HG03135 (cell line): ENCODE results near the gene SUPT6H.
A peak's percentile ranks its signal among the peaks of the same experiment; 100 is the strongest.
"Not testable (repeated sequence)": the region's sequence is repeated elsewhere in the genome, so short reads cannot be mapped to it uniquely, and the experiment has no call there.

ENCODE experiments used
- ATAC-seq: cut with Tn5 transposase; IDR thresholded peaks from one replicate; pipeline ENCODE4 v1.9.1; 2021; ENCODE audit warnings: mild to moderate bottlenecking, moderate library complexity; ENCODE audit not compliant: unreplicated experiment

SUPT6H gene

GRCh38 chr17:28734712-28735241 is 72.8 kb downstream of the SUPT6H start:
- no peak for ATAC-seq

GRCh38 chr17:28735242-28735722 is 73.3 kb downstream of the SUPT6H start:
- ATAC-seq: no peak

DNA sequence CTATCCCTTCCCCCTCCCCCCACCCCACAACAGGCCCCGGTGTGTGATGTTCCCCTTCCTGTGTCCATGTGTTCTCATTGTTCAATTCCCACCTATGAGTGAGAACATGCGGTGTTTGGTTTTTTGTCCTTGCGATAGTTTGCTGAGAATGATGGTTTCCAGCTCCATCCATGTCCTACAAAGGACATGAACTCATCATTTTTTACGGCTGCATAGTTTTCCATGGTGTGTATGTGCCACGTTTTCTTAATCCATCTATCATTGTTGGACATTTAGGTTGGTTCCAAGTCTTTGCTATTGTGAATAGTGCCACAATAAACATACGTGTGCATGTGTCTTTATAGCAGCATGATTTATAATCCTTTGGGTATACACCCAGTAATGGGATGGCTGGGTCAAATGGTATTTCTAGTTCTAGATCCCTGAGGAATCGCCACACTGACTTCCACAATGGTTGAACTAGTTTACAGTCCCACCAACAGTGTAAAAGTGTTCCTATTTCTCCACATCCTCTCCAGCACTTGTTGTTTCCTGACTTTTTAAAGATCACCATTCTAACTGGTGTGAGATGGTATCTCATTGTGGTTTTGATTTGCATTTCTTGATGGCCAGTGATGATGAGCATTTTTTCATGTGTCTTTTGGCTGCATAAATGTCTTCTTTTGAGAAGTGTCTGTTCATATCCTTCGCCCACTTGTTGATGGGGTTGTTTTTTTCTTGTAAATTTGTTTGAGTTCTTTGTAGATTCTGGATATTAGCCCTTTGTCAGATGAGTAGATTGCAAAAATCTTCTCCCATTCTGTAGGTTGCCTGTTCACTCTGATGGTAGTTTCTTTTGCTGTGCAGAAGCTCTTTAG is 74.1 kb downstream of the SUPT6H start:
- ATAC-seq: not testable (repeated sequence)

- ATAC-seq: no peak
Observed at GRCh38 chr17:28737316-28737715, 75.3 kb downstream of the SUPT6H start.

DNA sequence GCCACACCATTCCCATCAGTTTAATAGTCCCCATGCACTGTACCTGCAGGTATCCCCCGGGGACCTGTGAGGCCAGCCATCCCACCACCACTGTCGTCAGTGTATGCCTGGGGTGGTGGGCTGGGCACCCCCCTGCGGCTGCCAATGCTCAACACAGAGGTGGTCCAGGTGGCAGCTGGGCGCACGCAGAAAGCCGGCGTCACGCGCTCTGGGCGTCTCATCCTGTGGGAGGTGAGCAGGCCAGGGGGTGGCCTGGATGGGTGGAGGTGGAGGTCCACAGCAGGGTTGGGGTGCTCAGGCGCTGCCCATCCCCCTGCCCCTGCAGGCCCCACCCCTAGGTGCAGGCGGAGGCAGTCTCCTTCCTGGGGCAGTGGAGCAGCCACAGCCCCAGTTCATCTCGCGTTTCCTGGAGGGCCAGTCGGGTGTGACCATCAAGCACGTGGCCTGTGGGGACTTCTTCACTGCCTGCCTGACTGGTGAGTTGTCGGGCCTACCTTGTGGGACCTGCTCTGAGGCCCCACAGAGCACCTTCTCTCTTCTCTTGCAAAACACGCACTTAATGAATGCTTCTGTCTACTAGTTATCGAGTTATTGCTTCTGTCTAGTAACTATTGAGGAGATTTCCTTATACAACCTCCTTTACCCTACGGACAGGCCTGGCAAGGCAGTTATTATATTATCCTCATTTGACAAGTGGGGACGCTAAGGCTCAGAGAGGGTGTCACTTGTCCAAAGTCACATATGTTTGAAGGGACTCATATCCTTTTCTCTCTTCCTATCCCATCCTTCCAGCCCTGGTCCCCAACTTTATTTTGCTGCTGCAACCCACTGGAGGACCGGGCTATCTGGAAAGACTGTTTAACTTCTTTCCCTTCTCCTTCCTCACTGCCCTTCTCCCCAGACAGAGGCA is 76.0 kb downstream of the SUPT6H start:
- ATAC-seq: peak; percentile 60

GRCh38 chr17:28738680-28739384 is 76.8 kb downstream of the SUPT6H start:
- ATAC-seq: peak; percentile 32

DNA sequence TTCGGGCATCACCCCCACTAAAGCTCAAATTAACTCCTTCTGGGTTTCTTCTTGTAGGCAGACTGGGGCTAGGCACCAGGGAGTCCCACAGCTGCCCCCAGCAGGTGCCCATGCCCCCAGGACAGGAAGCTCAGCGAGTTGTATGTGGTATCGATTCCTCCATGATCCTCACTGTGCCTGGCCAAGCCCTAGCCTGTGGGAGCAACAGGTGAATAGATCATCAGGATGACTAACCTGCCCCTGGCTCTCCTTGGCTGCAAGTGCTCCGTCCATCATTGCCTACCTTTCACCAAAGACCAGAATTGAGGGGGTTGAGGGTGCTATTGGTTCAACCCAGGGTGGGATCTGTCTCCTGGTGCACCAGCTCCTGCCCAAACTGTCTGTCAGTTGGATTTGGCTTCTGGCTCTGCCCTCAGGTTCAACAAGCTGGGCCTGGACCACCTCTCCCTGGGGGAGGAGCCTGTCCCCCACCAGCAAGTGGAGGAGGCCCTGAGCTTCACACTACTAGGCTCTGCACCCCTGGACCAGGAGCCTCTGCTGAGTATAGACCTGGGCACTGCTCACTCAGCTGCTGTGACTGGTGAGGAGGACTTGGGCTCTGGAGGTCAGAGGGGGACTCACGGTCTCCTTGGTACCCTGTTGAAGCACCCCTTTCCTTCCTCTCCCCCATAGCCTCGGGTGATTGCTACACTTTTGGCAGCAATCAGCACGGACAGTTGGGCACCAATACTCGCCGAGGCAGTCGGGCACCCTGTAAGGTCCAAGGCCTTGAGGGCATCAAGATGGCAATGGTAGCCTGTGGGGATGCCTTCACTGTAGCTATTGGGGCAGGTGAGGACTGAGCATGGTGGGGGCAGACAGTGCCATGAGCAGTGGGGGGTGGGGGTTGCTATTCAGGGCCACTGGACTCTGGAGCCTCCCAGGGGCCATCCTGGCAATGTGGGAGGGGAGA is 78.7 kb downstream of the SUPT6H start:
- no peak for ATAC-seq

DNA sequence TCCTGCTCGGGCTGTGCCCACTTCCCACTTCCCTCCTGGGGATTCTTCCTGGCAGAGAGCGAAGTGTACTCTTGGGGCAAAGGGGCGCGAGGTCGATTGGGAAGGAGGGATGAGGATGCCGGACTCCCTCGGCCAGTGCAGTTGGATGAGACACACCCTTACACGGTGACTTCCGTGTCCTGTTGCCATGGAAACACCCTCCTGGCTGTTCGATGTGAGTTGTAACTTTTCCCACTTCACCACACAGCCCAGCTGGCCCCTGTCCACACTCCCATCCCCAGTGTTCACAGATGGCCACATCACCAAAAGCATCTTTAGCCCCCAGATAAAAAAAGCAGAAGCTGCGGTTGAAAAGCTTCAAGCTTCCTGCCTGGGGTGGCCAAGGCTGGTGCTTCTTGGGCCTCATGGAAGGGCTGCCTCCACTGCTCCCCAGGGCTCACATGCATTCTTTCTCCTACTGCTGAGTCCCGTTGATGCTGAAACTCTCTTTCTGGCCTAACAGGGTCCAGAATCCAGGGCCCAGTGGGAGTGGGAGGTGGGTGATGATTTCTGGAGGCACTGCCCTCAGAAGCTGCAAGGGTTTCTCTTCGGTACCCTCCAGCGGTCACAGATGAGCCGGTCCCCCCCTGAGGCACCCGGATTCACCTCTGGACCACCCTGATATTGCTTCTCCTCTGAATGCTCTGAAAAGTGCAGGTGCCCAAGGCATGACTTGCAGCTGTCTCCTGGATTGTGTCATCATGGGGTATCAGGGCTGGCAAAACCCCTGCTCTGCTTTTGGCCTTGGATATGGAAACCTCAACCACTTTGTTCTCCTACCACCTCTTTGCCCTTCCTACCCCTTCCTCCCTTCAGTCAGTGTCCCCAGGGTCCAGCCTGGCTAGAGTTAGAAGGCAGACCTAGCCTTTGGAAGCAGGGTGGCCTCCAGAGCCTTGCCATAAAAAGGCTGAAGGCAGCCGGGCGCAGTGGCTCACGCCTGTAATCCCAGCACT is 79.6 kb downstream of the SUPT6H start:
- no peak for ATAC-seq

DNA sequence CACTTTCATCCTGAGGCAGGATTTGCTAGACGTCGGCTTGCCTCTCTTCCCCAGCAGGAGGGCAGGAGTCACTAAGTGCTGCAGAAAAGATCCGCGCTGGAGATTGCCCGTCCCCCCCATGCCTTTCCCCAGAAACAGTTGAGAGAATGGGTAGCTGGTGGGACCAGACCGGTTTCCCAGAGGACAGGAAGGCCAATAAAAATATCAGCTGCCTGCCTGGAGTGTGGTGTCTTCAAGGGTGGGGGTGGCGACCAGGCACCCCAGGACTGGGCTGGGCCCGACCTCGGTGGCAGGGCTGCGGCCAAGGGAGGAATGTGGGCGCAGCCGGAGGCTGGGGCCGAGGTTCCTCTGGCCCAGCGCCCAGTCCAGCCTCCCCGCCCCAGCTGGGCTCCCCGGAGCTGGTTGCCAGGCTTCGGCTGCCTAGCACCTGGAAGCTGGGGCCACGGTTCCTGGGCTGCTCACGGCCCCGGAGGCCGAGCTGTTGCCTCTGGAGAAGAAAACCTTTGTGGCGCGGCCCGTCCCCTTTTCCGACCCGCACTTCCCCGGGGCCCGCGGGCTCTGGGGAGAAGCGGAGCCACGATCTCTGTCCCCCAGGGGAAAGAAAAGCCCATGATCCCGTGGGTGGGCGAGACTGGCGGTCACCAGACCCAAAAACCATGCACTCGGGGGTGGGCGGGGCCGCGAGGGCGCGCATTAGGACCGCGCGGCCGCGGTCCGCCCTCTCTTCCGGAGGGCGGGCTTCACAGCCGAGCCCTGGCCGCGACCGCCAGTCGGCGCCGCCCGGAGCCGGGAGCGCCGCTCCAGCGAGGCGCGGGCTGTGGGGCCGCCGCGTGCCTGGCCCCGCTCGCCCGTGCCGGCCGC is 81.5 kb downstream of the SUPT6H start, which contains the start of gene TRAF4:
TSS of gene TRAF4 (plus strand) at position 769 of the 861 bp plus-strand sequence. CDS start 102 bp downstream, outside the sequence.
- peak; percentile 54 for ATAC-seq

DNA sequence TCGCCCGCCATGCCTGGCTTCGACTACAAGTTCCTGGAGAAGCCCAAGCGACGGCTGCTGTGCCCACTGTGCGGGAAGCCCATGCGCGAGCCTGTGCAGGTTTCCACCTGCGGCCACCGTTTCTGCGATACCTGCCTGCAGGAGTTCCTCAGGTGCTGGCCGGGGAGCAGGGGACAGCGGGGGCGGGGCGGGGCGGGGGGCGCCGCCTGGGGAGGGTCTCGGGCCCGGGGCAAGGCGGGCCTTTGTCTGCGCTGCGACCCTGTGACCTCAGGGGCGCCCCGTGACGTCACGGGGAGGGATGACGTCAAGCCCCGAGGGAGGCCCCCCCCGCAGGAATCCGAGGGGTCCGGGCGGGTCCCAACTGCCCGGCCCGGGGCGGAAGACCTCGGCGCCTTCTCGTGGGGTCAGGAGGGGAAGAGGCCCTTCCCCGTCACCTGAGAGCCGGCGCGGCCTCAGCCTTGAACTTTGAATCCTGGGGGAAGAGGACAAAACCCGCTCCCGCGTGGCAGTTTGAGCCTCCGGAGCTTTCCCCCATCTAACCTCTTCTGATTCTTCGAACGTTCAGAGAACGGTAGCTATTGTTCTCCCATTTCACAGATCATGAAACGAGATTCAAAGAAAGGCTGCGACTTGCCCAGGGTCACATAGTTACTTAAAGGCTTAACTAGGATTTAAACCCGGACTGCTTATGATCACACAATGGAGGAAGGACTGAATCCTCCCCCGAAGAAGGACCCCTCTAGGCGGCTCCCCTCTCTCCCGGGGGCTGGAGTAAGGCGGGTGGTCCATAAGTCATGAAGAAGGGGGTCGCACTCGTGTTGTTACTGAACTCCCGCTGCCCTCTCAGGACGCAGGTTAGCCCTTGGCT is 82.3 kb downstream of the SUPT6H start:
- ATAC-seq: no peak

- ATAC-seq: no peak
Observed at GRCh38 chr17:28744972-28745785, 83.2 kb downstream of the SUPT6H start.

- ATAC-seq: no peak
Observed at GRCh38 chr17:28745786-28746411, 83.9 kb downstream of the SUPT6H start.

DNA sequence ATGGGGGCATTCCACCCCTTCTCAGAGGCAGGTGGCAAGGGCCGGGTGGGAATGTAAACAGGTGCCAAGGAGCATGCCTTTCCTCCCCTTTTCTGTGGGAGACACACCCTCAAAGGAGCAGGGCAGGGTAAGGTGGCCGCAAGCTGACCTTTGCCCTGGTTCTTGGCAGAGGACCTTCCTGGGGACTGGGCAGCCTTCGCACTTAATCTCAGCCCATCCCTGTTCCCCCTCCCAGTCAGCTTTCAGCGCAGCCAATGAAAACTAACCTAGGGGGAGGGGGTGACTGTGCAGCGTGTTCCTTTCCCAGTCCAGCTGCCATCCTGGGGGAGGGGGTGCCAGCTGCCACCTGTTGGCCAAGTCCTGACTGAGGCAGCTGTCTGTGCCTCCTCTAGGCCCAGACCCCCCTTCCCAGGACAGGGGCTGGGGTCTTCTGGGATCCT is 84.6 kb downstream of the SUPT6H start:
- no peak for ATAC-seq

DNA sequence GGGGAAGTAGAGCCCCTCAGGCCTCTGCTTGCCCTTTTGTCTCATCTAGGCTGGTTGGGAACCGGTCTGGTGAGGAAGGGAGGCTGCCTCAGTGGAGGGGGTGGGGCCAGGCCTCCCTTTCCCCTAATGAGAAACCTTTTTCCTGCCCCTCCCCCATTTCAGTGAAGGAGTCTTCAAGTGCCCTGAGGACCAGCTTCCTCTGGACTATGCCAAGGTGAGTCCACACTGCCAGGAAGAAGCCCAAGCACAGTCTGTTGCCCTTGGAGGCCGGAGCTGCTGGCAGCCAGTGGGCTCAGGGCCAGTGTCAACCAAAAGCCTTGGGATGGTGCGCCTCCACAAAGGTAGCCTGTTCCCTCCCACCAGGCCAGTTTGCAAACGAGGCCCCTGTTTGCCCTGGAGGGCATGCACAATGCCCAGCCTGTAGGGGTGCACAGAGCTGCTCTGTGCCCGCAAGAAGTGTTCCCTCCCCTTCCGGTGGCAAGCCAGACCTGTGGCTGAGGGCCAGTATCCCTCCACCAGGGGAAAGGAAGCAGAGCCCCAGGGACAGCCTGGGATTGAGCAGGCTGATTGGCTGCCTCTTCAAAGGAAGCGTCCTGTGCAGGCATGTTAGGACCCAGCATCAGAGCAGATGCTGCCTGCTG is 85.2 kb downstream of the SUPT6H start:
- no peak for ATAC-seq
